Erythroblast (primary cell): ENCODE results near the gene EFCC1.

ENCODE experiments used
- DNase-seq, 2 experiments: peaks; one replicate each; lab custom pipeline; 2025; lab: John Stamatoyannopoulos, UW
- GATA1 ChIP-seq: IDR thresholded peaks from 2 replicates; pipeline ENCODE4 v1.6.1; 2011; ENCODE audit warnings: low read depth, mild to moderate bottlenecking, control low read depth, low read length, moderate library complexity
- POLR2A ChIP-seq: IDR thresholded peaks from 2 replicates; pipeline ENCODE4 v1.6.1; 2011; ENCODE audit warnings: mild to moderate bottlenecking, low read length

Gene EFCC1

DNA sequence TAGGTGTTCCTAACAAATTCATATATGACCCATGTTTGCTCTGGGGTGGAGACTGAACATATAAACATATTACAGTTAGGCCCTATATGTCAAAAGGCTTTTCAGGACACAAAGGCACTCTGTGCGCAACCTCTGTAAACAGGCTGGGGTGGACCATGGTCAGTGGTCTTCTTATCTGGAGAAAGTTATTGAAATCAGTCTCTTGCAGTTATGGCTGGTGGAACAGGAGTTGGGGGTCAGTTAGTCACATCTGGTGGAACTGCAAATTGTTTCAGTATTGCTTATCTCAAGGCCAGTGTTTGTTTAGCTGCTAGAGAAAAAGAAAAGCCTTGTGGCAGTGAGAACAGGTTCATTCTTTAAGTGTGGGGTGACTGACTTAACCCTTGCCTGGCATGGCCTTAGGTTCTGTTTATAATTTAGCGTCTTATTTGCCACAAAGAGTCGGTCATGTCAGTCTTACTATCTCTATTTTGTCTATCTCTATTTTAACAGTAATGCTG is 53.6 kb downstream of the EFCC1 start:
- TF ChIP-seq POLR2A (peak; percentile 21), GATA1 (peak; percentile 19)
- DNase-seq, result peak; percentile 74 to 94

DNA sequence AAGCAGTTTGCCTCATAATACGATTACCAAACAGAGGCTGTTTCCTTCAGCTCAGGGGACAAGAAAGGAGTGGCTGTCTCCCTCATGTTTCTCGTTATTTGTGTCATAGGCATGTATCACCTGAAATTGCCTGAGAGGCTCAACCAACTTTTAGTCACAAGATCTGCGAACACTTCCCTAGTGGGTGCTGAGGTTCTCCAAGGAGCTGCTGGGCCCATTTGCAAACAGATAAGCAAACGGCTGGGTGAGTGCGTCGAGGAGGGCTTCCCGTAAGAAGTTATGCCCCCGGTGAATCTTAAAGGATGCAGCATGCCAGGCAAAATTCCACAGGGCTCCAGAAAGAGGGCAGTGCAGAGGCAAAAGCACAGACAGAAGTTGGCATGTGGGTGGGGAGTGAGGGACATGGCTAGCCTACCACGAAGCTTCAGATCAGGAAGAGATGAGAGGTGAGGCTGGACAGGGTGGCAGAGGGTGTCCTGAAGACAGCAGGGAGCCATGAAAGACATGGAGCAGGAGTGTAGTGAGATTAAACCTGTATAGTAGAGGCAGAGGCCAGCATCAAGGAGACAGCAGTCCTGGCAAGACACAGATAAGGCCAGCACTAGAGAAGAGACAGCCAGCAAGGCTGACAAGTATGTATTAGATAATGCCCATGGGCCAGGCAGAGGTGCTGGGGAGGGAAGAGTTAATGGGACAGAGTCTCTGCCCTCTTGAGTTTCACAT is 55.5 kb downstream of the EFCC1 start:
- DNase-seq, result peak; percentile 85 to 95
- peak; percentile 69 for TF ChIP-seq POLR2A
- TF ChIP-seq GATA1, result peak; percentile 67

DNA sequence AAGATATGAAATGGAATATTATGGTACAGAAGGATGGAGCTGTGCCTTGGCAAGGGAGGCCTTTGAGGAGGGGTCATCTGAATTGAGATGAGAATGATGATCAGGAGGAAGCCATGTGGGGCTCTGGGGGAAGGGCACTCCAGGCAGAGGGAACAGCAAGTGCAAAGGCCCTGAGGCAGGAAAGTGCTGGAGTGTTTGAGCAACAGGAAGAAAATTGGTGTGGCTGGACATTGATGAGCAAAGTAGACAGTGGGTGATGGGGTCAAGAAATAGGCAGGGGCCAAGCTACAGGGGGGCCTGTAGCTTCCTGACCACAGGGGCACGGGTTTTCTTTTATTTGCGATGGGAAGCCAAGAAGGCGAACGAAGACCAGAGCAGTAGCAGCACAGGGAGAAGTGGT is 56.1 kb downstream of the EFCC1 start:
- TF ChIP-seq GATA1, result no peak
- TF ChIP-seq POLR2A, result no peak
- DNase-seq, result no peak

DNA sequence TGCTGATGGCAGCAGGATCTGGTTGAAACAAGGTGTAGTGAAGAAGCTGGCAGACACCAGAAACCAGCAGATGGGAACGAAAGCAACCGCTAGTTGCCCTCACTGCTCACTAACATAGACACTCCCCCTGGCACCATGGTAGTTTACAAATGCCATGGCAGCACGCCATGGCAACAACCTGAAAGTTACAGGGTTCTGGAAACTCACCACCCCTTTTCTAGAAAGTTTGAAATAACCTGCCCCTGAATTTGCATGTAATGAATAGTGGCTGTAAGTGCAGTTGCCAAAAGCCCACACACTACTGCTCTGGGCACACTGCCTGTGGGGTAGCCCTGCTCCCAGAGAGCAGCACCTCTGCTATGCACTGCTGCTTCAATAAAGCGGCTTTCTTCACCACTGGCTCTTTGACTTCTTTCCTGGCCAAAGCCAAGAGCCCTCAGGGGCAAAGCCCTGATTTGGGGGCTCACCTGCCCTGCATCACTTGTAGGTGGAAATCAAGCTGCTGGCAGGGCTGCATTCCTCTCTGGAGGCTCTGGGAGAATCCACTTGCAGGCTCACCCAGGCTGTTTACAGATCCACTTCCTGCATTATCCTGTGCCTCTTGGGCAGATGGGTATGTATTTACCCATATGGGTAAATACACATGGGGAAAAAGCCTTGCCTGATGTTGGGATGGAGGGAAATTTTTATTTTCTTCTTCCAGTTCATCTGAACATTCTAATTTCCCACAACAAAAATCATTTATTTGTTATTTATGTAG is 57.5 kb downstream of the EFCC1 start:
- TF ChIP-seq POLR2A (peak; percentile 52), GATA1 (no peak)

DNA sequence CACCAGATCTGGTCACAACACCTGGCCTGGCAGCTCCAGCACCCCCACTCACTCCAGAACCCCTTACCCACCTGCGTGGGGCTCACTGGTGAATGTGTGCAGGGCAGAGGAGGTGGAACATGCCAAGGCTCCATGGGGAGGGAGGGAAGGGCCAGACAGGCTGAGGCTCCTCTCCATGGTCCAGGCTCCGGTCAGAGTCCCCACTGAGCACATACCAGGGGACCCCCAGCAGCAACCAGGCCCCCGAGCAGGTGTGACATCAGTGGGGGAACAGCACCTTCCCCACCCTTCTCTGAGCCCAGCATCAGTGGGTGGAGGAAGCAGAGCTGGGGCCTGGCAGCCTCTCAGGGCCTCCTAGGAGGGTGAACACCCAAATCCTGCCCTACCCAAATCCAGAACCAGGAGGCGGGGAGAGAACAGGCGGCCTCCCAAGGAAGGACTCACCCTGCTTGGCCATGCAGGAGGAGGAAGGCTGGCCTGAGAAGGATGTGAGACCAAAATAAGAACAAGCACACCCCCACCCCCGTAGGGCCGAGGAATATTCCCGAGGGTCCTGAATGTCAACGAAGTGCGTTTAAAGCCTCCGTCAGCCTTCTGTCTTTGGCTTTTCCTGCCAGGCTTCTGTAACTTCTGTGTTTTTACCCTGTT is 58.3 kb downstream of the EFCC1 start:
- no peak for DNase-seq
- no peak for TF ChIP-seq GATA1
- no peak for TF ChIP-seq POLR2A

More for the DNA sequence above, 57.5 kb downstream of the EFCC1 start:
- DNase-seq, result no peak

DNA sequence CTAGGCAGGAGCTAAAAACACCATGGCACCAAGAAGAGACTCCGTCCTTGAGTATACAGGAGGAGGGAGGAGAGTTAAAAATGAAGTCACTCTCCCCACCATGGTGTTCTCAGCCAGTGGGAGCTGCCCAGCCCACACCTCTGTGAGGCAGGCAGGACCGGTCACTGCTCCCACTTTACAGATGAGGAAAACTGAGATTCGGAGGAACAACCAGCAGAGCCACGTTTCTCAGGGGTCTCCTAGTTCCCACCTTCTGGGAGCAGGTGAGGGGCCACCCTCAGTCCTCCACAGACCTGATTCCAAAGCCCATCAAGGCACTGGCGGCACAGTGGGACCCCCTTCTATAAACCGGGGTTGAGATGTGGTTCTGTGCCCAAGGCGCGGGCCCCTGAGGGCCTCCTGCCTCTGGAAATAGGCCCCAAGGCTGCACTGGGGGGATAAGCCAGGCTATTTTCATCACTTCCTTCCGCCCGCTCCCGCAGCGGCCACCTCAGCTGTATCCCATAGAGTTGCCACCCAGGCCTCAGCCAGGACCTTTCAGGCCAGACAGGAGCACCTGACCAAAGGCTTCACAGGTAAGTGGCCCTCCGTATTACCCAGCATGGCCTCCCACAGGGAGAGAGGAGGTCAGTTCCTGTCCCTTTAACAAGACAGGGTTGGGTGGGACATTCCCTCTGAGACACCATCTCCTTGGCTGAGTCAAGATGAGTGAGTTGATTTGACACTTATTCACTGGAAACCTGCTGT is 59.3 kb downstream of the EFCC1 start, which contains the start of gene GP9:
Gene GP9 (plus strand): TSS at position 504 of the 747 bp plus-strand sequence. CDS start 961 bp downstream, outside the sequence.
- TF ChIP-seq GATA1 (no peak), POLR2A (no peak)
- DNase-seq, result peak in 1 of 2 experiments; percentile 22

DNA sequence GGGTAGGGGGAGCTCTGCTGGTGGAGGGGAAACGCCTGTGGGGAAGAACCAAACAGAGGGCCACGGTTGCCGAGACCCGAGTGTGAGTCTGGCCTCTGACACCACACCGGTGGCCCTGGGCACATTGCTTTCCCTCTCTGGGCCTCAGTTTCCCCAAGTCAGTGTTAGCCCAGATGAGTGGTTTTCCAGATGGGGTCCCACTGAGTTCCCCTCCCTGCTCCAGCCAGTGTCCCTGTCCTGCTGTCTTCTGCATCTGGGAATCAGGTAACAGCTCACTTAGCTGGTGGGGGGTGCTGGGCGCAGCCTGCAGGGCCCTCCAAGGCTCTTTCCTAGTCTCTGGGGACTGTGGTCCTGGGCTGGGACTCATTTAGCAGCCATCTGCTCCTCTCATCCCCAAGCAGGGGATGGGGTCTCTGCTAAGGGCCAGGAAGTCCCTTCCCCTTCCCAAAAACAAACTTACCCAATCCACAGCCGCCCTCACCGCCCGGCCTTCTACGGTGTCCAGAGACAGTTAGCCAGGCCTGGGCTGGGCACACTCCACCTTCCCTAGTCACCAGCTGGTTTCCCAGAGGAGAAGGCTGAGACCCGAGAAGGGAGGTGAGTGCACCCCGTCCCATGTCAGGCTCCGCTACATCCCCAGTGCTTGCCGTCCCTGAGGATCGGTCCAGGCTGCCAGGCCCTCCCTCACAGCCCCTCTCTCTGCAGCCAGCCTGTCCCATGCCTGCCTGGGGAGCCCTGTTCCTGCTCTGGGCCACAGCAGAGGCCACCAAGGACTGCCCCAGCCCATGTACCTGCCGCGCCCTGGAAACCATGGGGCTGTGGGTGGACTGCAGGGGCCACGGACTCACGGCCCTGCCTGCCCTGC is 60.2 kb downstream of the EFCC1 start:
- TF ChIP-seq GATA1, result no peak
- no peak for TF ChIP-seq POLR2A
- DNase-seq, result no peak

DNA sequence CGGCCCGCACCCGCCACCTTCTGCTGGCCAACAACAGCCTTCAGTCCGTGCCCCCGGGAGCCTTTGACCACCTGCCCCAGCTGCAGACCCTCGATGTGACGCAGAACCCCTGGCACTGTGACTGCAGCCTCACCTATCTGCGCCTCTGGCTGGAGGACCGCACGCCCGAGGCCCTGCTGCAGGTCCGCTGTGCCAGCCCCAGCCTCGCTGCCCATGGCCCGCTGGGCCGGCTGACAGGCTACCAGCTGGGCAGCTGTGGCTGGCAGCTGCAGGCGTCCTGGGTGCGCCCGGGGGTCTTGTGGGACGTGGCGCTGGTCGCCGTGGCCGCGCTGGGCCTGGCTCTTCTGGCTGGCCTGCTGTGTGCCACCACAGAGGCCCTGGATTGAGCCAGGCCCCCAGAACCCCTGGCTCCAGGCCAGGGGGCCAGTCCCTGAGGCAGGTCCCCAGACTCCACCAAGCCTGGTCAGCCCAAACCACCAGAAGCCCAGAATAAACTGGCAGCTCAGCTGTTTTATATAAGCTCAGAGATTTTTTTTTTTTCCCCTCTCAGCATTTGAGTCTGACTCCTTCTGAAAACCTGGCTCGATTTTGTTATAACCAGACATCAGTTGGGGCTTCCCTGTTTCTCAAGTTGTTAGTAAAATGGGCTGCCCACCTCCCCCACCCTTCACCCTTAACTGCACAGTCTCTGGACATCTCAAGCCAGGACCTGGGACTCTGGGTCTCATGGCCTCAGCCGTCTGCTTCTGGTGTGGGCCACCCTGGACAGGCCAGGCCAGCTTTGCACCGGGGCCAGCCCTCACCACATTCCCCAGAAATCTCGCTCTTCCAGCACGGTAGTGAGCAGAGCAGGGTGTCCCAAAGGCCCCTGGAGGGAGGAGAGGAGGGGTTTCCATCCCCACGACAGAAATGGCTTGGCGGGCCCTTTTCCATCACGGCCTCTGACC is 61.1 kb downstream of the EFCC1 start:
- TF ChIP-seq GATA1, result no peak
- TF ChIP-seq POLR2A, result no peak

DNA sequence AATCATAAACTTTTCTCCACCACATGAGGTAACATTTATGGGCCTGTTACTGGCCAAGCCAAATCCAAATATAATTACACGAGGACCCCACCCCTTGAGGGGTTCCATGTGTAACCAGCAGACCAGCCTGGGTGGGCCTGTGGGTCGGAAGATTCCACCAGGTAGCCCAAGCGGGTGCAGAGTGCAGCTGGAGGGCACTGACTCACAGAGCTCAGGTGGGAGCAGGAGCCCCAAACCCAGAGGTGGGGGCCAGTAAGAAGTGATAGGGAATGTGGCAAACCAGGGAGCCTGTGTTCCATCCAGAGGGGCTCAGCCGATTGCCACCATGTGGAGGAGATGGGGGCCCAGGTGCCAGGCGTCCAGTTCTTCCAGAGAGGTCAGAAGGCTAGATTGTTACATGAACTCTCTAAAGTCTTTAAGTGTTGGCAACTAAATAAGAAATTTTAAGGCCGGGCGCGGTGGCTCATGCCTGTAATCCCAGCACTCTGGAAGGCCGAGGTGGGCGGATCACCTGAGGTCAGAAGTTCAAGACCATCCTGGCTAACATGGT is 62.1 kb downstream of the EFCC1 start:
- DNase-seq, result no peak
- TF ChIP-seq GATA1 (no peak), POLR2A (no peak)

More for the DNA sequence above, 61.1 kb downstream of the EFCC1 start:
- DNase-seq, result no peak

DNA sequence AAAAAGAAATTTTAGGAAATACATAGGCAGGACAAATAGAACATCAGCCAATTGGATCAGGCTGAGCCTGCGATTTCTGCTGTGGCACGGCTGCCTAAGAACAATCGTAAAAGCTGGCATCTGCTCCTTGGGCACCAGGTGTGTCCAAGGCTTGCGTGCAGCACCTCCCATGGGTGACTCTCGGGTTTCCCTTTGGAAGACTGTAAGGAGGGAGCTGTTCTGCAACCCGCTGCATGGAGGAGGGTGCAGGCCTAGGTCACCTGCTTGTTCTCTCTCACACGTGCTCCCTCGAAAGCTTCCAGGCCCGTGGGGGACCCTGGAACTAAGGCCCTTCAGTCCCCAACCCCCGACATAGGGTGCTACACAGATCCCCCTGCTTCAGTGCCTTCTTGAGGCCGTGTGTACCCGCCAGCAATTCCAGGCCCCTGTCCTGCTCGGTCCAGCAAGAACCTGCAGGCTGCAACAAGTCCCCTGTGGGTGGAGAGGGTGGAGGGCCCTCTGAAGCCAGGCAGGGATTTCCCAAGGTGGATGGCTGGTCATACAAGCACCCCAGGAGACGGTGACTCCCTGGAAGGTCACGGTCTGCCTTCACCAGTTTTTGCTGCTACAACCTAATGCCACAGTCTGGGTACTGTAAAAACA is 62.9 kb downstream of the EFCC1 start:
- TF ChIP-seq GATA1 (no peak), POLR2A (no peak)
- no peak for DNase-seq
